ENCODE data around the gene CLCC1.

DNA sequence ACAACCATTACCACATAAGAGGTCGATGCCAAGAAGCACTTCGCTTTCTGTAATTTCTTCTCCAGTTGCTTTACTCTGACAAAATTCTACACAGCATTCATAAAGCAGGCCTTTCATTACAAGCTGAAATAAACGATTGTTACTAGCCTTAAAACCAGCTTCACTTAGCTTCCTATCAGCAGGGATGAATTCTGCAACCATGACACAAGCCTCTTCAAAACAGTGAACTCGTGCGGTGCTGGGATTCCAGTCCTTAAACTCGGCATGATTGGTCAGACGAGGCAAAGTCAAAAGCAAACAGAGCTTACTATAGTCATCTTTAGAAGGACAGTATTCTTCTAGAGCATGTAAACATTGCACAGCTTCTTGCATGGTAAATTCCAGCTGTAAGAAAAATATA, 48.1 kb upstream of the CLCC1 start:
- TF ChIP-seq EZH2phosphoT487 (IDR thresholded peaks at IDR 0.05) (no peak), EZH2 (IDR thresholded peaks at IDR 0.05) (no peak)
- TF ChIP-seq, protein P1, sequence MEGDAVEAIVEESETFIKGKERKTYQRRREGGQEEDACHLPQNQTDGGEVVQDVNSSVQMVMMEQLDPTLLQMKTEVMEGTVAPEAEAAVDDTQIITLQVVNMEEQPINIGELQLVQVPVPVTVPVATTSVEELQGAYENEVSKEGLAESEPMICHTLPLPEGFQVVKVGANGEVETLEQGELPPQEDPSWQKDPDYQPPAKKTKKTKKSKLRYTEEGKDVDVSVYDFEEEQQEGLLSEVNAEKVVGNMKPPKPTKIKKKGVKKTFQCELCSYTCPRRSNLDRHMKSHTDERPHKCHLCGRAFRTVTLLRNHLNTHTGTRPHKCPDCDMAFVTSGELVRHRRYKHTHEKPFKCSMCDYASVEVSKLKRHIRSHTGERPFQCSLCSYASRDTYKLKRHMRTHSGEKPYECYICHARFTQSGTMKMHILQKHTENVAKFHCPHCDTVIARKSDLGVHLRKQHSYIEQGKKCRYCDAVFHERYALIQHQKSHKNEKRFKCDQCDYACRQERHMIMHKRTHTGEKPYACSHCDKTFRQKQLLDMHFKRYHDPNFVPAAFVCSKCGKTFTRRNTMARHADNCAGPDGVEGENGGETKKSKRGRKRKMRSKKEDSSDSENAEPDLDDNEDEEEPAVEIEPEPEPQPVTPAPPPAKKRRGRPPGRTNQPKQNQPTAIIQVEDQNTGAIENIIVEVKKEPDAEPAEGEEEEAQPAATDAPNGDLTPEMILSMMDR (IDR thresholded peaks at IDR 0.05), result no peak
